ENCODE results near the gene AGAP1. TPM values are rescaled to one million over a fixed set of nuclear protein-coding genes. Genes with fewer than 3 reads are reported as not detected.

The AGAP1 gene
- total RNA-seq, 1 experiment from 2014 or later: 25.8 TPM

DNA sequence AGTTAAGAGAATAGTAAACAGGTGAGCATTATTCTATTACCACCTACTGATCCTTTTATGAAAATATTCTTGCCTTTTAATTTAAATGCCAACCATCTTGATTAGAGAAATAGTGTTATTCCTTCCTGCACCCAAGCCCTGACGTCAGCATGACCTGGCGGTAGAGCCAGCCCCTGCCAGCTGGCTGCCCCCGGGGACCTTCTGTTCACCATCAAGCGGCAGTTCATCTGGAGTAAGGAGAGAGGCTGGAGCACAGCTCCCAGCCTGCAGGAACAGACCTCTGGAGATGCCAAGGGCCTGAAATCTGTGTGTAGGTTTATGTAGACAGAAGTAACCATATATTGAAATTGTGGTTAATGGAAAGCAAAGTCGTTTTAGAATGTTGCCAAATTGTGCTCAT is 502.6 kb downstream of the AGAP1 start:
- no peak overlapping the region for H2BK5ac ChIP-seq (ENCODE audit: insufficient read length, low read length)
- H3K9me3 Mint-ChIP-seq: no peaks in the 10 kb centered on the region
- no peaks in the 10 kb centered on the region; a peak in 3 of 7 replicates for H3K36me3 Mint-ChIP-seq (ENCODE audit: insufficient read depth in 1 of 3, low read depth in 3 of 3)
- no peak overlapping the region for H4K91ac ChIP-seq (ENCODE audit: insufficient read length, low read depth, low read length)
- H4K5ac ChIP-seq (ENCODE audit: insufficient read length, low read depth, low read length): no peak overlapping the region
- H4K20me1 ChIP-seq (ENCODE audit: control insufficient read depth, insufficient read depth, insufficient read length): peaks cover 5% of the 10 kb centered on the region
- H3K14ac ChIP-seq (ENCODE audit: insufficient read depth, low read length): no peak overlapping the region
- no peak overlapping the region for H3K9ac ChIP-seq (ENCODE audit: extremely low read depth, insufficient read length, low read length)
- no peak for DNase-seq
- H3K4ac ChIP-seq (ENCODE audit: low read depth, low read length): no peak overlapping the region
- H2BK20ac ChIP-seq (ENCODE audit: low read depth, low read length, poor library complexity, severe bottlenecking): no peak overlapping the region
- H3K18ac ChIP-seq (ENCODE audit: insufficient read length, low read depth, low read length): no peak overlapping the region
- H3K23ac ChIP-seq (ENCODE audit: insufficient read length, low read depth, low read length): no peak overlapping the region
- no peak overlapping the region for H3K27ac ChIP-seq (ENCODE audit: insufficient read length, low read depth, low read length)
- no peaks in the 10 kb centered on the region for H3K9me3 ChIP-seq (ENCODE audit: control insufficient read depth, low read depth, low read length)
- H3K79me2 ChIP-seq (ENCODE audit: insufficient read depth, low read length): no peaks in the 10 kb centered on the region
- H2BK15ac ChIP-seq (ENCODE audit: low read depth, low read length): no peak overlapping the region
- no peak overlapping the region for H2BK120ac ChIP-seq (ENCODE audit: low read depth, low read length, poor library complexity, severe bottlenecking)
- no peaks in the 10 kb centered on the region for H3K4me1 ChIP-seq (ENCODE audit: insufficient read depth, low read length)
- peaks cover 12 to 13% of the 10 kb centered on the region in 2 experiments for H3K4me1 Mint-ChIP-seq
- no peak overlapping the region for H2AFZ ChIP-seq (ENCODE audit: low read length)
- H3K23me2 ChIP-seq (ENCODE audit: insufficient read length, low read depth, low read length, poor library complexity, severe bottlenecking): no peaks in the 10 kb centered on the region
- no CpG with 5 or more reads among the region's 5 CpGs for WGBS (ENCODE audit: extremely low coverage, insufficient read length, low lambda C conversion rate)
- H4K8ac ChIP-seq (replicated peaks; ENCODE audit: insufficient read length, low read depth, low read length): no peak overlapping the region
- H2BK12ac ChIP-seq (ENCODE audit: insufficient read length, low read depth, low read length): no peak overlapping the region
- H3K27me3 Mint-ChIP-seq (ENCODE audit: low read depth): no peaks in the 10 kb centered on the region
- no peak overlapping the region for H3T11ph ChIP-seq (ENCODE audit: low read length)
- no peaks in the 10 kb centered on the region for H3K79me1 ChIP-seq (ENCODE audit: insufficient read depth, low read depth, low read length, poor library complexity, severe bottlenecking)
- no peak overlapping the region for H2AK5ac ChIP-seq (ENCODE audit: insufficient read length, low read length)
- no peak overlapping the region for H3K56ac ChIP-seq (ENCODE audit: insufficient read length, low read depth, low read length)
- H3K4me3 Mint-ChIP-seq: no peak overlapping the region
- TF ChIP-seq, protein P1, sequence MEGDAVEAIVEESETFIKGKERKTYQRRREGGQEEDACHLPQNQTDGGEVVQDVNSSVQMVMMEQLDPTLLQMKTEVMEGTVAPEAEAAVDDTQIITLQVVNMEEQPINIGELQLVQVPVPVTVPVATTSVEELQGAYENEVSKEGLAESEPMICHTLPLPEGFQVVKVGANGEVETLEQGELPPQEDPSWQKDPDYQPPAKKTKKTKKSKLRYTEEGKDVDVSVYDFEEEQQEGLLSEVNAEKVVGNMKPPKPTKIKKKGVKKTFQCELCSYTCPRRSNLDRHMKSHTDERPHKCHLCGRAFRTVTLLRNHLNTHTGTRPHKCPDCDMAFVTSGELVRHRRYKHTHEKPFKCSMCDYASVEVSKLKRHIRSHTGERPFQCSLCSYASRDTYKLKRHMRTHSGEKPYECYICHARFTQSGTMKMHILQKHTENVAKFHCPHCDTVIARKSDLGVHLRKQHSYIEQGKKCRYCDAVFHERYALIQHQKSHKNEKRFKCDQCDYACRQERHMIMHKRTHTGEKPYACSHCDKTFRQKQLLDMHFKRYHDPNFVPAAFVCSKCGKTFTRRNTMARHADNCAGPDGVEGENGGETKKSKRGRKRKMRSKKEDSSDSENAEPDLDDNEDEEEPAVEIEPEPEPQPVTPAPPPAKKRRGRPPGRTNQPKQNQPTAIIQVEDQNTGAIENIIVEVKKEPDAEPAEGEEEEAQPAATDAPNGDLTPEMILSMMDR (conservative IDR thresholded peaks at IDR 0.05): no peak
- no peak overlapping the region for H3K4me2 ChIP-seq (ENCODE audit: insufficient read depth, insufficient read length, low read length)
- H3K27ac Mint-ChIP-seq: no peak overlapping the region
- H3K27me3 ChIP-seq (ENCODE audit: insufficient read depth, low read length): no peaks in the 10 kb centered on the region

Measured in H9 (cell line).